HepG2 (cell line): Measurements from ENCODE around the gene AHRR. TPM values are rescaled to one million over a fixed set of nuclear protein-coding genes. Genes with fewer than 3 reads are reported as not detected.

Experiments
- ATAC-seq: fragments of 200-7000 bp; cut with Tn5 transposase; 3 replicates; pipeline ENCODE4 v1.9.1; 2020; ENCODE audit warnings: mild to moderate bottlenecking, moderate library complexity
- BruUV-seq: library from RNA; stranded (reverse); fragments of 400-500 nt; replicated peaks from 2 replicates; lab custom pipeline; 2021; lab: Mats Ljungman, UMichigan
- CTCF ChIA-PET: fragments of 300-600 bp; formaldehyde crosslinking; extraction: SDS; loops from one replicate; lab custom pipeline; 2021; ENCODE audit warnings: low total read pairs, inconsistent platforms, low intra/inter-chr PET ratio; lab: Yijun Ruan, JAX
- POLR2A ChIA-PET: fragments of 350-600 bp; sonication (Branson Sonifier 250); formaldehyde crosslinking; loops from one replicate; lab custom pipeline; 2020; ENCODE audit warnings: antibody characterized with exemption, inconsistent platforms; lab: Yijun Ruan, JAX
- DNase-seq: peaks from one replicate; pipeline ENCODE4 v3.0.0-alpha.2; 2015; ENCODE audit warnings: low spot score
- FAIRE-seq: peaks from 3 replicates; lab custom pipeline; 2011; peaks lifted over from hg19 to GRCh38; lab: Jason Lieb, UNC
- H2AFZ ChIP-seq: one replicate; pipeline ENCODE4 v1.6.1; 2011; ENCODE audit warnings: low read length, inconsistent platforms
- H3K27ac ChIP-seq: fragments of 300-600 bp; 3 replicates; pipeline ENCODE4 v1.8.0; 2011; ENCODE audit warnings: mixed run types, mild to moderate bottlenecking, mixed read lengths, low read length, inconsistent platforms; ENCODE audit not compliant: insufficient read depth; ENCODE audit errors: extremely low read length
- H3K27me3 ChIP-seq, 2 experiments: fragments of 200-600 bp in 1 of 2; 2 replicates in 1 of 2; 3 replicates in 1 of 2; pipeline versions ENCODE4 v1.6.0 to v1.8.0; 2011; ENCODE audit warnings: low read length in 2 of 2, mild to moderate bottlenecking in 2 of 2, moderate library complexity in 2 of 2, inconsistent platforms in 1 of 2; ENCODE audit not compliant: insufficient read depth in 2 of 2, control insufficient read depth in 1 of 2
- H3K36me3 ChIP-seq, 2 experiments: fragments of 200-600 bp in 1 of 2; replicated peaks in 1 of 2; 2 replicates in 1 of 2; 3 replicates in 1 of 2; pipeline versions ENCODE4 v1.5.1 to v1.8.0; 2011; ENCODE audit warnings: low read length in 2 of 2, inconsistent platforms in 1 of 2; ENCODE audit not compliant: insufficient read depth in 2 of 2, control insufficient read depth in 1 of 2
- H3K4me1 ChIP-seq: 2 replicates; pipeline ENCODE4 v1.5.1; 2012; ENCODE audit warnings: low read length, inconsistent platforms; ENCODE audit not compliant: insufficient read depth
- H3K4me2 ChIP-seq: 2 replicates; pipeline ENCODE4 v1.6.0; 2011; ENCODE audit warnings: low read depth, low read length, inconsistent platforms
- H3K4me3 ChIP-seq, 3 experiments: fragments of 200-600 bp in 1 of 3; sonication (generic), shearing (Covaris generic) in 1 of 3; replicated peaks in 1 of 3; 2 replicates each; pipeline ENCODE4 v1.5.1; 2011 to 2016; ENCODE audit warnings: low read length in 3 of 3, inconsistent platforms in 2 of 3, low read depth in 2 of 3, mild to moderate bottlenecking in 2 of 3, control low read depth in 1 of 3, mixed read lengths in 1 of 3; ENCODE audit not compliant: insufficient read depth in 1 of 3
- H3K79me2 ChIP-seq: one replicate; pipeline ENCODE4 v1.6.1; 2011; ENCODE audit warnings: low read length, inconsistent platforms; ENCODE audit not compliant: insufficient read depth
- H3K9ac ChIP-seq: 2 replicates; pipeline ENCODE4 v1.6.0; 2011; ENCODE audit warnings: mild to moderate bottlenecking, low read depth, low read length, inconsistent platforms; ENCODE audit not compliant: insufficient read depth
- H3K9me3 ChIP-seq: 2 replicates; pipeline ENCODE4 v1.5.1; 2012; ENCODE audit warnings: mild to moderate bottlenecking, low read length
- H4K20me1 ChIP-seq: 2 replicates; pipeline ENCODE4 v1.6.0; 2011; ENCODE audit warnings: inconsistent platforms, mild to moderate bottlenecking, low read length, moderate library complexity; ENCODE audit not compliant: insufficient read depth
- ATF5 ChIP-seq: sonication (generic); formaldehyde crosslinking; IDR thresholded peaks from 2 replicates; pipeline ENCODE4 v1.4.0; 2020; ENCODE audit warnings: mild to moderate bottlenecking, low read depth, missing genetic modification reagents
- ELF4 ChIP-seq: sonication (generic); formaldehyde crosslinking; IDR thresholded peaks from 2 replicates; pipeline ENCODE4 v1.5.0; 2020; ENCODE audit warnings: missing genetic modification reagents, mild to moderate bottlenecking, moderate library complexity, borderline replicate concordance
- FOXA1 ChIP-seq, 2 experiments: fragments of 450-650 bp in 1 of 2; sonication (generic) in 1 of 2; formaldehyde crosslinking in 1 of 2; IDR thresholded peaks; 2 replicates each; pipeline versions ENCODE4 v1.4.0 to v1.6.1; 2016 to 2020; ENCODE audit warnings: missing genetic modification reagents in 1 of 2
- GLI4 ChIP-seq: sonication (generic); formaldehyde crosslinking; IDR thresholded peaks from 2 replicates; pipeline ENCODE4 v1.5.1; 2020; ENCODE audit warnings: missing genetic modification reagents, mild to moderate bottlenecking, moderate library complexity, borderline replicate concordance
- MEIS1 ChIP-seq: sonication (generic); formaldehyde crosslinking; IDR thresholded peaks from 2 replicates; pipeline ENCODE4 v1.9.0; 2021; ENCODE audit warnings: mild to moderate bottlenecking, missing genetic modification reagents, moderate library complexity, borderline replicate concordance
- PAWR ChIP-seq: sonication (generic); formaldehyde crosslinking; IDR thresholded peaks from 2 replicates; pipeline ENCODE4 v1.4.0; 2020; ENCODE audit warnings: missing genetic modification reagents, mild to moderate bottlenecking, borderline replicate concordance
- RARG ChIP-seq: sonication (generic); formaldehyde crosslinking; IDR thresholded peaks from 2 replicates; pipeline ENCODE4 v1.4.0; 2020; ENCODE audit warnings: low read depth, mild to moderate bottlenecking, missing genetic modification reagents
- REPIN1 ChIP-seq: sonication (generic); formaldehyde crosslinking; IDR thresholded peaks from 2 replicates; pipeline ENCODE4 v1.8.0; 2022; ENCODE audit warnings: missing genetic modification reagents, low read depth, mild to moderate bottlenecking, borderline replicate concordance
- TBX3 ChIP-seq: fragments of 450-650 bp; IDR thresholded peaks from 2 replicates; pipeline ENCODE4 v1.6.1; 2017; ENCODE audit warnings: antibody characterized with exemption, mild to moderate bottlenecking, inconsistent platforms, borderline replicate concordance
- ZBTB4 ChIP-seq: sonication (generic); formaldehyde crosslinking; IDR thresholded peaks from 2 replicates; pipeline ENCODE4 v1.4.0; 2020; ENCODE audit warnings: missing genetic modification reagents, mild to moderate bottlenecking, borderline replicate concordance
- ZFP37 ChIP-seq: sonication (generic); formaldehyde crosslinking; IDR thresholded peaks from 2 replicates; pipeline ENCODE4 v1.4.0; 2020; ENCODE audit warnings: missing genetic modification reagents, borderline replicate concordance
- ZNF180 ChIP-seq: sonication (generic); formaldehyde crosslinking; IDR thresholded peaks from 2 replicates; pipeline ENCODE4 v1.4.0; 2020; ENCODE audit warnings: low read depth, missing genetic modification reagents, borderline replicate concordance
- ZNF263 ChIP-seq: sonication (generic); formaldehyde crosslinking; IDR thresholded peaks from 2 replicates; pipeline ENCODE4 v1.4.0; 2020; ENCODE audit warnings: missing genetic modification reagents
- ZNF329 ChIP-seq: sonication (generic); formaldehyde crosslinking; IDR thresholded peaks from 2 replicates; pipeline ENCODE4 v1.9.0; 2021; ENCODE audit warnings: low read depth, mild to moderate bottlenecking, missing genetic modification reagents
- ZNF383 ChIP-seq: sonication (generic); formaldehyde crosslinking; IDR thresholded peaks from 2 replicates; pipeline ENCODE4 v1.4.0; 2020; ENCODE audit warnings: missing genetic modification reagents, mild to moderate bottlenecking, borderline replicate concordance
- ZNF44 ChIP-seq: sonication (generic); formaldehyde crosslinking; IDR thresholded peaks from 2 replicates; pipeline ENCODE4 v1.5.1; 2020; ENCODE audit warnings: mild to moderate bottlenecking, missing genetic modification reagents
- ZNF557 ChIP-seq: sonication (generic); formaldehyde crosslinking; IDR thresholded peaks from 2 replicates; pipeline ENCODE4 v1.4.0; 2020; ENCODE audit warnings: missing genetic modification reagents
- ZNF674 ChIP-seq: sonication (generic); formaldehyde crosslinking; IDR thresholded peaks from 2 replicates; pipeline ENCODE4 v1.5.0; 2020; ENCODE audit warnings: low read depth, mild to moderate bottlenecking, missing genetic modification reagents
- WGBS: methylation state at CpG from one replicate; pipeline ENCODE4 v1.1.6; 2017; ENCODE audit warnings: low lambda C conversion rate; 5-methylcytosine and 5-hydroxymethylcytosine counted together
- in situ Hi-C: cut with HindIII; loops from 2 replicates; pipeline ENCODE4 v1.10.0; 2017; ENCODE audit warnings: low pct_unique_long_range_greater_than_20kb; ENCODE audit not compliant: extremely low pct_ligation_motif_present
- intact Hi-C: fragments of 100-400 bp; cut with micrococcal nuclease; formaldehyde crosslinking; loops from one replicate; pipeline ENCODE4 v1.10.0; 2022; ENCODE audit not compliant: unreplicated experiment
- polyA plus RNA-seq, 8 experiments: library from polyadenylated mRNA; depleted of rRNA in 3 of 8; stranded (reverse) in 7 of 8; unstranded in 1 of 8; fragments of >200 nt; fragmentation: Illumina TruSeq in 4 of 8; extraction: Trizol in 4 of 8; gene quantifications; 2 replicates each; pipeline versions ENCODE4 v1.2.1 to v1.2.3, GENCODE V29; 2011 to 2016; ENCODE audit warnings: low read depth in 4 of 8, missing spikeins in 1 of 8, mixed read lengths in 1 of 8; ENCODE audit not compliant: insufficient read depth in 1 of 8
- total RNA-seq, 5 experiments: library from RNA; depleted of rRNA; stranded (reverse); fragments of >200 nt; fragmentation: Illumina TruSeq; extraction: Trizol; gene quantifications; 2 replicates each; pipeline ENCODE4 v1.2.3, GENCODE V29; 2016; ENCODE audit warnings: low read depth in 1 of 5

Gene AHRR
- total and polyA plus RNA-seq, 2 of the 13 experiments (the other 11 are each of a cell fraction or from before 2014, with no cell fraction given), result 0.28 to 0.35 TPM

- TF ChIP-seq ZFP37 (CRISPR knock-in tag) (no peak), ZBTB4 (CRISPR knock-in tag) (no peak), RARG (CRISPR knock-in tag) (no peak), PAWR (CRISPR knock-in tag) (no peak)
Observed at GRCh38 chr5:435961-436640, 114.6 kb downstream of the AHRR start (continued).

GRCh38 chr5:436641-436975 is 115.1 kb downstream of the AHRR start:
- POLR2A ChIA-PET, result no interaction called here
- Histone ChIP-seq H4K20me1 (no peaks in the 10 kb centered on the region), H3K79me2 (no peaks in the 10 kb centered on the region), H3K4me1 (no peaks in the 10 kb centered on the region; the same call in 1 of the 2 replicates), H3K9ac (no peak overlapping the region), H2AFZ (no peak overlapping the region), H3K27ac (no peak overlapping the region), H3K4me3 (no peak overlapping the region), H3K4me2 (no peak overlapping the region), H3K9me3 (no peaks in the 10 kb centered on the region), H3K36me3 (no peaks in the 10 kb centered on the region), H3K27me3 (peaks cover 0 to 8% of the 10 kb centered on the region in 2 experiments; a peak in 2 of 5 replicates)
- BruUV-seq, result no TSS peak
- CTCF ChIA-PET, result interaction anchor here (1.4 kb wide), 1 partner anchor 119 kb away, joined by 3 read pairs; no protein-coding TSS in a partner anchor
- no peak for FAIRE-seq
- intact Hi-C loops (no loop called here), in situ Hi-C loops (loop anchor here (5.0 kb wide), 1 partner anchor 119 kb away; no protein-coding TSS in a partner anchor)
- WGBS, result 0% methylated on average over 1 of the region's 5 CpGs
- ATAC-seq, result no peak
- DNase-seq, result no peak
- TF ChIP-seq ATF5 (CRISPR knock-in tag), result no peak
- no peak for TF ChIP-seq ZFP37 (CRISPR knock-in tag)
- TF ChIP-seq GLI4 (CRISPR knock-in tag), result no peak
- no peak for TF ChIP-seq ZNF263 (CRISPR knock-in tag)
- TF ChIP-seq ZNF329 (CRISPR knock-in tag), result no peak
- TF ChIP-seq ZNF44 (CRISPR knock-in tag), result no peak
- no peak for TF ChIP-seq ZNF180
- no peak for TF ChIP-seq TBX3
- no peak for TF ChIP-seq MEIS1 (CRISPR knock-in tag)
- TF ChIP-seq FOXA1 (IDR thresholded peaks at IDR 0.05), result no peak
- TF ChIP-seq FOXA1 (CRISPR knock-in tag; IDR thresholded peaks at IDR 0.05), result no peak
- TF ChIP-seq ELF4, result no peak
- TF ChIP-seq REPIN1 (CRISPR knock-in tag), result no peak
- TF ChIP-seq ZNF383 (CRISPR knock-in tag), result no peak
- no peak for TF ChIP-seq ZNF557 (CRISPR knock-in tag)
- TF ChIP-seq ZNF674 (CRISPR knock-in tag), result no peak
